ENCODE results near the gene C2orf81.

Gene C2orf81

DNA sequence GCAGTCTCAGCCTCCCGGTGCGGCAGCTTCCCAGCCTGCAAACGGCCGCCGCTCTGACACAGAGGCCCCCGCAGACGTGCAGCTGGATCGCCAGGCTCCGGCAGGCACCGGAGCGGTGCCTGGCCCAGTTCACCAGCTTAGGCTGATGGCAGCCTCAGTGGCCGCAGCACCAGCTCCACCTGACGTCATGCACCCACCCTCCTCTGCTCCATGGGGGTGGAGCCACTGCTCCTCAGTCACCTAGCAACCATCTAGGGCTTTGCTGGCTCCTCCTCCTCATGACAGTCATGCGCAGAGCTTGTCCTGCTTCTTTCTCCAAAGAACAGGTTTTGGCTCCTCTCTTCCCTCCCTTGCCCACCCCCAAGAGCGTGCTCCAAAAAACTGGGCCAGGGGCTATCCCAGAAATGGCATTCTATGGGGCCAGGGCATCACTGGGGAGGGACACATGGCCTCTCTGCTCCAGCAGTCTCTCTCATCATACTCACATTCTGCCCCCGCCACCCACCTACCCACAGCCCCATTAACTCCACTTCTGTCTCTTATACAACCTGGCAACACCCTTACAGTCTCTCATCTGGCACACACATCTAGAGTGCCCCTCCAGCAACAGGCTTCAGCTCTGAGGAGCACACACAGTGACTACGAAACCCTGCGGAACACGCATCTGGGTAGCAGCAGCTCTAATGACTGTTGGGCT, 46.8 kb downstream of the C2orf81 start:
- no peaks in the 10 kb centered on the region for H3K9me3 ChIP-seq (ENCODE audit: control insufficient read depth, insufficient read depth, low read length)
- no peak overlapping the region for H3K27ac ChIP-seq (ENCODE audit: low read depth, low read length)
- H3K79me2 ChIP-seq (ENCODE audit: control insufficient read depth, low read length), result peaks cover 5% of the 10 kb centered on the region
- H3F3A ChIP-seq (ENCODE audit: control insufficient read depth, insufficient read depth), result no peaks in the 10 kb centered on the region
- H3K9me2 ChIP-seq (replicated peaks; ENCODE audit: control insufficient read depth, low read length), result no peaks in the 10 kb centered on the region
- peaks cover 2% of the 10 kb centered on the region for H4K20me1 ChIP-seq (ENCODE audit: control insufficient read depth, insufficient read depth, low read depth, low read length)
- peaks cover 27% of the 10 kb centered on the region for H3K36me3 ChIP-seq (ENCODE audit: control insufficient read depth, low read length)
- TF ChIP-seq, protein P1, sequence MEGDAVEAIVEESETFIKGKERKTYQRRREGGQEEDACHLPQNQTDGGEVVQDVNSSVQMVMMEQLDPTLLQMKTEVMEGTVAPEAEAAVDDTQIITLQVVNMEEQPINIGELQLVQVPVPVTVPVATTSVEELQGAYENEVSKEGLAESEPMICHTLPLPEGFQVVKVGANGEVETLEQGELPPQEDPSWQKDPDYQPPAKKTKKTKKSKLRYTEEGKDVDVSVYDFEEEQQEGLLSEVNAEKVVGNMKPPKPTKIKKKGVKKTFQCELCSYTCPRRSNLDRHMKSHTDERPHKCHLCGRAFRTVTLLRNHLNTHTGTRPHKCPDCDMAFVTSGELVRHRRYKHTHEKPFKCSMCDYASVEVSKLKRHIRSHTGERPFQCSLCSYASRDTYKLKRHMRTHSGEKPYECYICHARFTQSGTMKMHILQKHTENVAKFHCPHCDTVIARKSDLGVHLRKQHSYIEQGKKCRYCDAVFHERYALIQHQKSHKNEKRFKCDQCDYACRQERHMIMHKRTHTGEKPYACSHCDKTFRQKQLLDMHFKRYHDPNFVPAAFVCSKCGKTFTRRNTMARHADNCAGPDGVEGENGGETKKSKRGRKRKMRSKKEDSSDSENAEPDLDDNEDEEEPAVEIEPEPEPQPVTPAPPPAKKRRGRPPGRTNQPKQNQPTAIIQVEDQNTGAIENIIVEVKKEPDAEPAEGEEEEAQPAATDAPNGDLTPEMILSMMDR (IDR thresholded peaks at IDR 0.05; ENCODE audit: low read depth, low read length, poor library complexity, severe bottlenecking), result no peak
- no peak for TF ChIP-seq EZH2phosphoT487 (IDR thresholded peaks at IDR 0.05; ENCODE audit: borderline replicate concordance, low read length)
- no peaks in the 10 kb centered on the region for H3K27me3 ChIP-seq (ENCODE audit: control insufficient read depth, low read length)
- no peak overlapping the region for H3K4me2 ChIP-seq (ENCODE audit: low read length)
- no peak overlapping the region for H3K4me3 ChIP-seq (ENCODE audit: low read length)
- no peaks in the 10 kb centered on the region for H3K4me1 ChIP-seq (ENCODE audit: control insufficient read depth, low read length)

DNA sequence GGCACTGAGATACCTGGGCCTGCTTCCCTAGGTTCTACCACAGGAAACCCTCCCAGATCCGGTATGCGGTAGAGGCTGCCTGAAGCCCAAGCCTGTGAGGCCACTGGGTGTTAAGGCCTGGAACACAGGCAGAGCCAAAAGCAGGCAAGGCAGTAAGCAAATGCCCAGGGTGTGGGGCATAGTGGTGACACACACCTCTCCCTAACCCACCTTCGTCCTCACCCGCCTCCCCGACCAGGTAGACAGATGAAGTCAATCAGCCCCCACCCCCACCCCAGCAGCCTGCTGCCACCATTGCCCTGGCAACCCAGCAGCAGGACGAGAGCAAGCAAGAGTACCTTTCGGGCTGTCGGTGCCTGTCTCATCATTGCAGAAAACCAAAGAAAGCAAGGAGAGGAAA, 47.4 kb downstream of the C2orf81 start:
- no peaks in the 10 kb centered on the region for H3K4me1 ChIP-seq (ENCODE audit: control insufficient read depth, low read length)
- H3F3A ChIP-seq (ENCODE audit: control insufficient read depth, insufficient read depth), result no peaks in the 10 kb centered on the region
- peaks cover 30% of the 10 kb centered on the region for H3K36me3 ChIP-seq (ENCODE audit: control insufficient read depth, low read length)
- no peaks in the 10 kb centered on the region for H3K79me2 ChIP-seq (ENCODE audit: control insufficient read depth, low read length)
- H4K20me1 ChIP-seq (ENCODE audit: control insufficient read depth, insufficient read depth, low read depth, low read length), result no peaks in the 10 kb centered on the region
- no peak overlapping the region for H3K27ac ChIP-seq (ENCODE audit: low read depth, low read length)
- no peaks in the 10 kb centered on the region for H3K27me3 ChIP-seq (ENCODE audit: control insufficient read depth, low read length)
- H3K9me2 ChIP-seq (replicated peaks; ENCODE audit: control insufficient read depth, low read length), result no peaks in the 10 kb centered on the region
- no peaks in the 10 kb centered on the region for H3K9me3 ChIP-seq (ENCODE audit: control insufficient read depth, insufficient read depth, low read length)
- H3K4me2 ChIP-seq (ENCODE audit: low read length), result no peak overlapping the region
- TF ChIP-seq, protein P1 (IDR thresholded peaks at IDR 0.05; ENCODE audit: low read depth, low read length, poor library complexity, severe bottlenecking), result no peak
- TF ChIP-seq EZH2phosphoT487 (IDR thresholded peaks at IDR 0.05; ENCODE audit: borderline replicate concordance, low read length), result no peak
- H3K4me3 ChIP-seq (ENCODE audit: low read length), result no peak overlapping the region

DNA sequence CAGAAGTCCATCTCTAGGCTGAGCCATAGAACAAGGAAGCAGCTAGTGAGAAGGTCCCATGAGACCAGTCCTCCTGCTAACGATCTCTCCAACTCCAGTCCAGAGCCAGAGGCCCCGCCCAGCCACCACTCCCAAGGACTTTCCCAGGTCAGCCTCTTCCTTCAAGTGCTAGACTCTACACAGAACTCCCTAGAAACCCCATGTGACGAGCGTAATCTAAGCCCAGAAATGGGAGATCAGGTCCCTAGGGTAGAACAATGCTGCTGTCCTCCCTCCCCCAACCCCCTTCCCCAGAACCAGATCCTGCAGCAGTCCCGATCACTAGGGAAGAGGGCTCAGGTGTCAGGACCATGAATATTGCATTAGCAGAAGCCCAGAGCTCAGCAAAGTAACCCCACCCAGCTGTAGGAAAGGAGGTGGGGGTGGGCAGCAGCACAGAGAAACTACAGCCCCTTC, 48.2 kb downstream of the C2orf81 start:
- H3K9me2 ChIP-seq (replicated peaks; ENCODE audit: control insufficient read depth, low read length), result no peaks in the 10 kb centered on the region
- H3K27me3 ChIP-seq (ENCODE audit: control insufficient read depth, low read length), result no peaks in the 10 kb centered on the region
- no peak overlapping the region for H3K4me3 ChIP-seq (ENCODE audit: low read length)
- no peaks in the 10 kb centered on the region for H3F3A ChIP-seq (ENCODE audit: control insufficient read depth, insufficient read depth)
- no peak overlapping the region for H3K27ac ChIP-seq (ENCODE audit: low read depth, low read length)
- peaks cover 37% of the 10 kb centered on the region for H3K36me3 ChIP-seq (ENCODE audit: control insufficient read depth, low read length)
- no peak overlapping the region for H3K4me2 ChIP-seq (ENCODE audit: low read length)
- H3K9me3 ChIP-seq (ENCODE audit: control insufficient read depth, insufficient read depth, low read length), result no peaks in the 10 kb centered on the region
- no peaks in the 10 kb centered on the region for H4K20me1 ChIP-seq (ENCODE audit: control insufficient read depth, insufficient read depth, low read depth, low read length)
- TF ChIP-seq, protein P1 (IDR thresholded peaks at IDR 0.05; ENCODE audit: low read depth, low read length, poor library complexity, severe bottlenecking), result no peak
- no peak for TF ChIP-seq EZH2phosphoT487 (IDR thresholded peaks at IDR 0.05; ENCODE audit: borderline replicate concordance, low read length)
- no peaks in the 10 kb centered on the region for H3K4me1 ChIP-seq (ENCODE audit: control insufficient read depth, low read length)
- H3K79me2 ChIP-seq (ENCODE audit: control insufficient read depth, low read length), result no peaks in the 10 kb centered on the region

All from DOHH2 (cell line).